ENCODE measurements around the gene ZDHHC22.

DNA sequence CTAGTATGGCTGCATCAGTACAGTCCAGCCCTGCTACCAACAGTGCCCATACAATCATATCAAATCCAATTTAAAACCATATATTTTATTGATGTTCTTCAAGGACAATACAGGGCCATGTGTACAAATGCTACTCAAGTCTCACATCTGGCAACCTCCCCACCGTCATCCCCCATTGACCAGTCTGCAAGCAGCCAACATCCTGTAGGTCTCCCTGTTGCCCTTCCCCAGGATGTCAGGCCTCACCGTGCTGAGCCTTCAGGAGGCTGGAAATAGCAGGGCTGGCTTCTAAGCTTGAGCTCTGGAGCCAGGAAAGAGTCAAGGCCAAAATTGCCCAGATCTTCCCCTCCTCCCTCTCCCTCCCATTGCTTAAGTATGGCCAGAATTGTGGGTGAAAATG is 10.4 kb downstream of the ZDHHC22 start:
- TF ChIP-seq CTCF (IDR thresholded peaks at IDR 0.05 in 8 of 11, conservative IDR thresholded peaks at IDR 0.05 in 3 of 11), result no peak
- TF ChIP-seq POLR2AphosphoS5 (IDR thresholded peaks at IDR 0.05), result no peak
- no peak for TF ChIP-seq POLR2A (IDR thresholded peaks at IDR 0.05)
